ENCODE data around the gene ZEB1. TPM values are rescaled to one million over a fixed set of nuclear protein-coding genes. Genes with fewer than 3 reads are reported as not detected.

ZEB1 gene
- total and polyA plus RNA-seq, 10 of the 15 experiments (the other 5 are each of a cell fraction or from before 2014, with no cell fraction given), result 10.4 to 35.6 (median 24.5) TPM

DNA sequence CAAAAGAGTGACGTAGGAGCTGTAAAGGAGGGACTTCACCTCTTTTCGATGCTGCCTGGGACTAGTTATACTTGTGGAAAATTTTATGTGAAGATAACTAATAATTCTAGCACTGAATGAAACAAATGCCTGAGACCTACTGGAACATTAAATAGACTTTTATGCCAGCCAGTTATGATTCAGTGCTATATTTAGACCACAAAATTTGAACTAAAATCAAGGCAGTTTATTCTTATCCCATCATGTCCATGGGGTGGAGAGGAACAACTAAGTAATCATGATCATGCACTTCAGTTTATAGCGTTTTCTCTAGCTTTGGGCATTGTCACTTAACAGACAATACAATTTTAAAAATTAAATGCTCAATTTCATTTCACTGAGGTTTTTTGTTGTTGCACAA, 76.7 kb downstream of the ZEB1 start:
- no peak for DNase-seq (ENCODE audit: low read depth, low spot score)
- SMC1A ChIA-PET (ENCODE audit: uncharacterized antibody, unreplicated experiment), result interaction anchor here (1.0 to 2.4 kb wide), 3 partner anchors 13 to 53 kb away, joined by 3 to 10 read pairs (median 3); no protein-coding TSS in a partner anchor
- Histone ChIP-seq H4K20me1 (ENCODE audit: control insufficient read depth, insufficient read depth) (no peaks in the 10 kb centered on the region), H3K27me3 (replicated peaks in 1 of 2; ENCODE audit: control insufficient read depth in 2 of 2, insufficient read depth in 2 of 2, low read length in 1 of 2) (no peaks in the 10 kb centered on the region), H3K4me2 (ENCODE audit: control insufficient read depth, insufficient read depth) (no peak overlapping the region), H3K36me3 (ENCODE audit: control insufficient read depth in 2 of 2, insufficient read depth in 2 of 2, low read length in 1 of 2) (peaks cover 0 to 2% of the 10 kb centered on the region in 2 experiments; a peak in 2 of 4 replicates), H3K27ac (ENCODE audit: control insufficient read depth, insufficient read depth) (no peak overlapping the region), H3K9me3 (replicated peaks; ENCODE audit: control insufficient read depth, insufficient read depth, low read length) (peaks cover 1% of the 10 kb centered on the region; the same call in 2 of the 3 replicates), H3K4me3 (no peak overlapping the region), H3K4me1 (ENCODE audit: control insufficient read depth, insufficient read depth, low read length) (peaks cover 12% of the 10 kb centered on the region; the same call in 1 of the 2 replicates), H2AFZ (ENCODE audit: control insufficient read depth, low read depth, low read length) (no peak overlapping the region), H3K9ac (ENCODE audit: control insufficient read depth, insufficient read depth, low read length) (no peak overlapping the region), H3K79me2 (ENCODE audit: control insufficient read depth, insufficient read depth, low read length) (peaks cover 31% of the 10 kb centered on the region)
- intact Hi-C loops (cut with micrococcal nuclease; ENCODE audit: unreplicated experiment), result no loop called here
- BruUV-seq (replicated peaks), result no TSS peak
- in situ Hi-C loops (cut with MboI), result no loop called here
- TF ChIP-seq CBX5 (IDR thresholded peaks at IDR 0.05; ENCODE audit: low read depth), result no peak
- RAD21 ChIA-PET (ENCODE audit: unreplicated experiment), result no interaction called here
- CTCF ChIA-PET, result no interaction called here
- POLR2A ChIA-PET, result no interaction called here
- ATAC-seq, result no peak
- no peak for FAIRE-seq
- WGBS (ENCODE audit: insufficient coverage, insufficient replicate concordance, low lambda C conversion rate, missing lambda C conversion rate), result 98% methylated on average over 3 of the region's 3 CpGs

- Histone ChIP-seq H3K27me3 (replicated peaks in 1 of 2; ENCODE audit: control insufficient read depth in 2 of 2, insufficient read depth in 2 of 2, low read length in 1 of 2) (no peaks in the 10 kb centered on the region), H3K4me1 (ENCODE audit: control insufficient read depth, insufficient read depth, low read length) (peaks cover 12% of the 10 kb centered on the region; the same call in 1 of the 2 replicates), H3K27ac (ENCODE audit: control insufficient read depth, insufficient read depth) (no peak overlapping the region), H3K79me2 (ENCODE audit: control insufficient read depth, insufficient read depth, low read length) (peaks cover 30% of the 10 kb centered on the region), H3K9ac (ENCODE audit: control insufficient read depth, insufficient read depth, low read length) (no peak overlapping the region), H3K4me2 (ENCODE audit: control insufficient read depth, insufficient read depth) (no peak overlapping the region), H3K4me3 (no peak overlapping the region), H3K36me3 (ENCODE audit: control insufficient read depth in 2 of 2, insufficient read depth in 2 of 2, low read length in 1 of 2) (no peaks in the 10 kb centered on the region), H4K20me1 (ENCODE audit: control insufficient read depth, insufficient read depth) (no peaks in the 10 kb centered on the region), H2AFZ (ENCODE audit: control insufficient read depth, low read depth, low read length) (no peak overlapping the region), H3K9me3 (replicated peaks; ENCODE audit: control insufficient read depth, insufficient read depth, low read length) (peaks cover 1% of the 10 kb centered on the region; the same call in 2 of the 3 replicates)
- BruUV-seq (replicated peaks), result no TSS peak
- ChIA-PET RAD21 (ENCODE audit: unreplicated experiment) (no interaction called here), SMC1A (ENCODE audit: uncharacterized antibody, unreplicated experiment) (interaction anchor here (1.0 to 2.4 kb wide), 4 partner anchors 13 to 55 kb away, joined by 3 to 10 read pairs (median 4); no protein-coding TSS in a partner anchor), POLR2A (no interaction called here), CTCF (no interaction called here)
- in situ Hi-C loops (cut with MboI), result no loop called here
- DNase-seq (ENCODE audit: low read depth, low spot score), result no peak
- no peak for ATAC-seq
- intact Hi-C loops (cut with micrococcal nuclease; ENCODE audit: unreplicated experiment), result no loop called here
- FAIRE-seq, result no peak
- TF ChIP-seq RBBP5 (conservative IDR thresholded peaks at IDR 0.05) (no peak), TAF1 (IDR thresholded peaks at IDR 0.05; ENCODE audit: borderline replicate concordance, low read depth, low read length) (no peak), BCLAF1 (IDR thresholded peaks at IDR 0.05) (no peak), SREBF1 (IDR thresholded peaks at IDR 0.05; ENCODE audit: low read length) (no peak), WRNIP1 (IDR thresholded peaks at IDR 0.05; ENCODE audit: borderline replicate concordance, low read depth, low read length) (no peak), ZBTB40 (IDR thresholded peaks at IDR 0.05; ENCODE audit: borderline replicate concordance) (no peak), NR2C2 (IDR thresholded peaks at IDR 0.05; ENCODE audit: borderline replicate concordance, control insufficient read depth, insufficient read length, low read depth) (no peak)
- TF ChIP-seq, protein P1, sequence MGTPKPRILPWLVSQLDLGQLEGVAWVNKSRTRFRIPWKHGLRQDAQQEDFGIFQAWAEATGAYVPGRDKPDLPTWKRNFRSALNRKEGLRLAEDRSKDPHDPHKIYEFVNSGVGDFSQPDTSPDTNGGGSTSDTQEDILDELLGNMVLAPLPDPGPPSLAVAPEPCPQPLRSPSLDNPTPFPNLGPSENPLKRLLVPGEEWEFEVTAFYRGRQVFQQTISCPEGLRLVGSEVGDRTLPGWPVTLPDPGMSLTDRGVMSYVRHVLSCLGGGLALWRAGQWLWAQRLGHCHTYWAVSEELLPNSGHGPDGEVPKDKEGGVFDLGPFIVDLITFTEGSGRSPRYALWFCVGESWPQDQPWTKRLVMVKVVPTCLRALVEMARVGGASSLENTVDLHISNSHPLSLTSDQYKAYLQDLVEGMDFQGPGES (IDR thresholded peaks at IDR 0.05), result no peak
Measured at GRCh38 chr10:31396376-31396775, 77.4 kb downstream of the ZEB1 start.
